Stimulated activated CD4-positive, alpha-beta T cell treated with anti-CD3 and anti-CD28 coated beads, TNF-alpha, amount 100 ng/mL, for 48 hours (primary cell): Measurements from ENCODE around the gene KCNIP4.

Source experiments
- DNase-seq, 3 donors: peaks; one replicate each; pipeline ENCODE4 v3.0.0-alpha.2; 2020; ENCODE audit warnings: low read depth in 3 of 3

KCNIP4 gene

GRCh38 chr4:21763855-21764254, 184.7 kb downstream of the KCNIP4 start:
- no peak for DNase-seq

GRCh38 chr4:21757248-21757647, 191.3 kb downstream of the KCNIP4 start:
- DNase-seq: no peak

- no peak for DNase-seq
Observed at GRCh38 chr4:21753084-21753760, 195.3 kb downstream of the KCNIP4 start.

GRCh38 chr4:21752616-21753015, 196.0 kb downstream of the KCNIP4 start:
- DNase-seq: no peak

GRCh38 chr4:21749924-21750323, 198.6 kb downstream of the KCNIP4 start:
- DNase-seq: no peak

- no peak for DNase-seq
Observed at GRCh38 chr4:21749412-21749811, 199.2 kb downstream of the KCNIP4 start.

GRCh38 chr4:21744046-21744445, 204.5 kb downstream of the KCNIP4 start:
- DNase-seq: no peak

- no peak for DNase-seq
Observed at GRCh38 chr4:21742326-21742725, 206.2 kb downstream of the KCNIP4 start.

- no peak for DNase-seq
Observed at GRCh38 chr4:21738821-21739220, 209.8 kb downstream of the KCNIP4 start.

GRCh38 chr4:21735866-21736265, 212.7 kb downstream of the KCNIP4 start:
- no peak for DNase-seq

- no peak for DNase-seq
Observed at GRCh38 chr4:21733894-21734630, 214.5 kb downstream of the KCNIP4 start.

- DNase-seq: no peak
Observed at GRCh38 chr4:21728304-21728703, 220.3 kb downstream of the KCNIP4 start.

GRCh38 chr4:21726255-21726815, 222.2 kb downstream of the KCNIP4 start:
- no peak for DNase-seq

- DNase-seq: no peak
Observed at GRCh38 chr4:21722157-21722839, 226.3 kb downstream of the KCNIP4 start.

GRCh38 chr4:21716531-21716930, 232.0 kb downstream of the KCNIP4 start:
- DNase-seq: no peak

- DNase-seq: no peak
Observed at GRCh38 chr4:21710179-21710835, 238.3 kb downstream of the KCNIP4 start.

- DNase-seq: no peak
Observed at GRCh38 chr4:21709761-21710160, 238.8 kb downstream of the KCNIP4 start.

GRCh38 chr4:21709031-21709430, 239.5 kb downstream of the KCNIP4 start:
- no peak for DNase-seq

GRCh38 chr4:21699446-21699845, 249.1 kb downstream of the KCNIP4 start:
- DNase-seq: no peak

GRCh38 chr4:21697583-21697982, 251.0 kb downstream of the KCNIP4 start:
- no peak for DNase-seq

GRCh38 chr4:21695141-21695540, 253.4 kb downstream of the KCNIP4 start:
- DNase-seq: no peak

- no peak for DNase-seq
Observed at GRCh38 chr4:21692241-21692640, 256.3 kb downstream of the KCNIP4 start.
